Subcutaneous adipose tissue (tissue), 4 donors: ENCODE data around the gene RAI1. TPM values are rescaled to one million over a fixed set of nuclear protein-coding genes. Genes with fewer than 3 reads are reported as not detected.

ENCODE experiments used
- total RNA-seq, 4 donors: library from RNA; depleted of rRNA; stranded (reverse); fragments of >200 nt; gene quantifications; one replicate each; pipeline ENCODE4 v1.1.0, GENCODE V29; 2016
- TF ChIP-seq, protein P1 (sequence below): fragments of 450-650 bp; IDR thresholded peaks from one replicate; pipeline ENCODE4 v1.5.1; 2016; ENCODE audit warnings: low read depth, mild to moderate bottlenecking, control low read depth, antibody characterized with exemption, moderate library complexity

Gene RAI1
- total RNA-seq, 4 donors from 2014 or later, result 4.1 to 20.0 (median 7.5) TPM

DNA sequence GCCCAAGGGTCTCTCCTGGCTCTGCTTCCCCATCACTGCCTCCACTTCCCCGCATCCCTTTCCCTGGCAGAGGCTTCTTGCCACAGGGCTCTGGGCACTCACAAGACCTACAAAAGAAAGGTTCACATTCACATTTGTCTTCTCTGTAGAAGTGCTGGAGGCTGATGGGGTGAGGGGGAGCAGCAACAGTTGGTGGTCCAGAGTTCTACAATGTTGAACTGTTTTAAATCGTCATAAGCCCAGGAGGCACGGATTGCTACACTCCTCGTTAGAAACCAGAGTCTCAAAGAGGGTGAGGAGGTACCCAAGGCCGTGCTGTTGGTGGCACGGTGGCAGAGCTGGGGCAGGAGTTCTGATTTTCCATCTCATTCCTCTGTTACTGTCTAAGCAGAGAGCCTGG lies 5.8 kb upstream of the RAI1 start:
- TF ChIP-seq, protein P1, sequence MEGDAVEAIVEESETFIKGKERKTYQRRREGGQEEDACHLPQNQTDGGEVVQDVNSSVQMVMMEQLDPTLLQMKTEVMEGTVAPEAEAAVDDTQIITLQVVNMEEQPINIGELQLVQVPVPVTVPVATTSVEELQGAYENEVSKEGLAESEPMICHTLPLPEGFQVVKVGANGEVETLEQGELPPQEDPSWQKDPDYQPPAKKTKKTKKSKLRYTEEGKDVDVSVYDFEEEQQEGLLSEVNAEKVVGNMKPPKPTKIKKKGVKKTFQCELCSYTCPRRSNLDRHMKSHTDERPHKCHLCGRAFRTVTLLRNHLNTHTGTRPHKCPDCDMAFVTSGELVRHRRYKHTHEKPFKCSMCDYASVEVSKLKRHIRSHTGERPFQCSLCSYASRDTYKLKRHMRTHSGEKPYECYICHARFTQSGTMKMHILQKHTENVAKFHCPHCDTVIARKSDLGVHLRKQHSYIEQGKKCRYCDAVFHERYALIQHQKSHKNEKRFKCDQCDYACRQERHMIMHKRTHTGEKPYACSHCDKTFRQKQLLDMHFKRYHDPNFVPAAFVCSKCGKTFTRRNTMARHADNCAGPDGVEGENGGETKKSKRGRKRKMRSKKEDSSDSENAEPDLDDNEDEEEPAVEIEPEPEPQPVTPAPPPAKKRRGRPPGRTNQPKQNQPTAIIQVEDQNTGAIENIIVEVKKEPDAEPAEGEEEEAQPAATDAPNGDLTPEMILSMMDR, result no peak

DNA sequence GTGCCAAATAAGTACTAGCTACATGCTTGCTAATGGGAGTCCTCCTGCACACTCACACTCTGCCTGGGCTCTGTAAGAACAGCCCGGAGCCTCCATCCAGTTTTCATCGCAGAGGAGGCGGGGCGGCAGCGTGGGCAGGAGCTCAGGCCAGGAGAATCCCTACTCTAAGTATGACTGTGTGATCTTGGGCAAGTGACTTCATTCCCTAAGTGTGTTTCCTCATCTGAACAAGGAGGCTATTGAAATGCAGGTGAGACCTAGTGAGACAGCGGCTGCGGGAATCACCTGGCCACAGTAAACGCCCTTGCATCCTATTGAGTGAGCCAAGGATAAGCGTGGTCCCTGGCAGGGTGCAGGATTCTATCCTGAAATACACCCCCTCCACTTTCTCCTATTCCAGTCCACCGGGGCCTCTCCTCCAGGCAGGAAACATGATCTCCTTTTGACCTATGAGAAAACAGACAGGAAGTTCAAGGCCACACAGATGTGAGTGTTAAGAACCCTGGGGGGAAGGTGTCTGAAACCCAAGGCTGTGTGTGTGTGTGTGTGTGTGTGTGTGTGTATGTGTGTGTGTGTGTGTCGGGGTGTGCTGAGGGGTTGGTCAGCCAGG lies 5.2 kb upstream of the RAI1 start:
- TF ChIP-seq, protein P1, result no peak

DNA sequence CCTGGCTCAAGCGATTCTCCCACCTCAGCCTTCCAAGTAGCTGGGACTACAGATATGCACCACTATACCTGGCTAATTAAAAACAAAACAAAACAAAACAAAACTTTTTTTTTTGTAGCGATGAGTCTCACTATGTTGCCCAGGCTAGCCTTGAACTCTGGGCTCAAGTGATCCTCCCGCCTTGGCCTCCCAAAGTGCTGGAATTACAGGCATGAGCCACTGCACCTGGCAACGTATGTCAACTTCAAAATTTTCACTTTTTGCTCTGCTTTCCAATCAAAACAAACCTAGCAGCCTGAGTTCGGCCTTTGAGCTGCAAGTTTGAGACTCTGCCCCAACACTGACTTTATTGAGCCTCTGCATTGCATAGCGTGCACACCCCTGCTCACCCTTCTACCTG lies 4.5 kb upstream of the RAI1 start:
- TF ChIP-seq, protein P1, result no peak

DNA sequence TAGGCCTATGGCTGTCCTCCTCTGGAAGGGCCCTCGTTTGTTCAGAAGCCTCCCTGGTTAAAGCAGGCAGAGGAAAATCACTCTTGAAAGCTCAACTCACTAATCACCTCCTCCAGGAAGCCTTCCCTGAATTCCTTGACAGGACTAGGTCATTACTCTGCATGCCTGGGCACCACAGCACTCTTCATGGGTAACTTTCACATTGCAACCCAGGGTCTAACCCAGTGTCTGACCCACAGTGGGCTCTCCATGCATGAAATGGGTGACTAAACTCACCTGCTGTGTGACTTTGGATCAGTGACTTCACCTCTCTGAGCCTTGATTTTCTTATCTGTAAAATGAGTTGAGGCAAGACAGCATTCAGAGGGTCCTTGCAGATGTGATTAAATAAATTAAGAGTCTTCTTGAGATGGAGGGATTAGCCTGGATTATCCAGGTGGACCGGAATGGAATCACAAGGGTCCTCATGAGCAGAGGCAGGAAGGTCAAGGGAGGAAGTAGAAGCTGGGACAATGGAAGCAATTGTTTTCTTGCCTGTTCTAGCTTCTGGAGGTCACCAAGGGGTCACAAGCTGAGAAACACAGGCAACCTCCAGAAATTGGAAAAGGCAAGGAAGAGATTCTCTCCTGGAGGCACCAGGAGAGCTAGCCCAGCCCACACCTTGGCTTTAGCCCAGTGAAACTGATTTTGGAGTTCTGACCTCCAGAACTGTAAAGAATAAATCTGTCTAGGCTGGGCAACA lies 3.8 kb upstream of the RAI1 start:
- TF ChIP-seq, protein P1, result no peak

DNA sequence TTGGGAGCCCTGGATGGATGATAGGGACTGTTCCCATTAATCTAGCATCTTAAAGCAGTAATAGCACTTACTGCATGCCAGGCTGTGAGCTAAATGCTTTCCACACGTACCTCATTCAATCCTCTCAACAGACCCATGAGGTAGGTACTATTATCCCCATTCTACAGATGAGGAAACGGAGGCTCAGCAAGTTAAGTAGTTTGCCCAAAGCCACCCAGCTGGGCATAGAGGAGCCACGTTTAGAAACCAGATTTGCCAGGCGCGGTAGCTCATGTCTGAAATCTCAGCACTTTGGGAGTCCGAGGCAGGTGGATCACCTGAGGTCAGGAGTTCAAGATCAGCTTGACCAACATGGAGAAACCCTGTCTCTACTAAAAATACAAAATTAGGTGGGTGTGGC lies 2.0 kb upstream of the RAI1 start:
- TF ChIP-seq, protein P1, result no peak

DNA sequence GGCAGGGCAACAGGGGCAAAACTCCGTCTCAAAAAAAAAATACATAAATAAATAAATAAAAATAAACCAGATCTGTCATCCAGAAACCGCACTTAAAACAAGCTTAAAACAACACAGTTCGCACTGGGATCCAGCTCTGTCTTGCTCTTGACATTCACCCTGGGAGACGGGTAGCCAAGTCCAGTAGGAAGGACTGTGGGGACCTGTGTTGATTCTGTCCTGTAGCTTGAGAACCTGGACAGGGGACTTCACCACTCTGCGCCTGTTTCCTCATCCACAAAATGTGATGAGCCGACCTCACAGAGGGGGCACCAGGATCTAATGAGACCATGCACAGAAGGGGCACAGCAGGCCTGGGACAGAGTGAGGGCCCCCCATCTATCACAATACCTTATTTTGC lies 1.5 kb upstream of the RAI1 start:
- TF ChIP-seq, protein P1, result no peak

DNA sequence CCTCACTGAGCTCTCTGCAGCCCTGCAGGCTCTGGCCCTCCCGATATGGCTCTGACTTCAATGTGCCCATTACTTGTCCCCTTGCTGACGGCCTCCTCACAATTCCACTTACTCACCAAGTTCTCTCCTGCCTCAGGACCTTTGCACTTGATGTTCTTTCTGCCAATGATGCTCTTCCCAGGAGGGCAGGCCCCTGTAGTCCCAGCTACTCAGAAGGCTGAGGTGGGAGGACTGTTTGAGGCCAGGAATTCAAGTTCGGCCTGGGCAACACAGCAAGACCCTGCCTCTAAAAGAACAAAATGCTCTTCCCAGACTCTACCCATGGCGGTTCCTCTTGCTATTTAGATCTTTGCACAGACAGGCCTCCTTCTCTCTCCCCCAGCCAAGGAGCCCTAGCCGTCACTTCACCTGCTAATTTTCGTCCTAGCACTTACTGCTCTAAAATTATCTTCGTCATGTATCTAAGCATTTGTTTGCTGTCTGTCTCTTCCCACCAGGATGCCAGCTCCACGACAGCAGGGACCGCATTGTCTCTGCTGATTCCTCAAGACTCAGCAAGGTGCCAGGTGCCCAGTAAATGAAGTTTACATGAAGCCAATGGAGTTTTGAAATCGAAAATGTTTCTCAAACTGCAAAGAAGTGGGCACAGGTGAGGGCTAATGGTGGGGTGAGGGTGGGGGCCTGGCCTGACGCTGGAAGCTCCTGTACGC lies 626 bp upstream of the RAI1 start:
- TF ChIP-seq, protein P1, result no peak
